GM23338 (cell line): Measurements from ENCODE around the gene NPW. TPM values are rescaled to one million over a fixed set of nuclear protein-coding genes. Genes with fewer than 3 reads are reported as not detected.

Source experiments
- ATAC-seq: fragments of 200-7000 bp; cut with Tn5 transposase; 3 replicates; pipeline ENCODE4 v1.9.1; 2020
- DNase-seq: peaks from one replicate; pipeline ENCODE4 v3.0.0-alpha.2; 2015; ENCODE audit warnings: low spot score
- H2AFZ ChIP-seq: fragments of 200-600 bp; sonication (generic); 2 replicates; pipeline ENCODE4 v1.8.0; 2016; ENCODE audit warnings: antibody characterized with exemption, mild to moderate bottlenecking, moderate library complexity
- H3F3A ChIP-seq: fragments of 200-600 bp; sonication (generic); replicated peaks from 2 replicates; pipeline ENCODE4 v1.8.0; 2017; ENCODE audit warnings: antibody characterized with exemption, mixed run types, low read depth
- H3K27ac ChIP-seq: fragments of 200-600 bp; sonication (generic); 2 replicates; pipeline ENCODE4 v1.6.1; 2016; ENCODE audit warnings: low read depth
- H3K27me3 ChIP-seq: fragments of 200-600 bp; sonication (generic); 2 replicates; pipeline ENCODE4 v1.8.0; 2016; ENCODE audit warnings: mild to moderate bottlenecking, mixed run types, moderate library complexity; ENCODE audit not compliant: insufficient read depth
- H3K36me3 ChIP-seq: fragments of 200-600 bp; sonication (generic); 2 replicates; pipeline ENCODE4 v1.8.0; 2016; ENCODE audit warnings: mild to moderate bottlenecking; ENCODE audit not compliant: insufficient read depth
- H3K4me1 ChIP-seq: fragments of 200-600 bp; sonication (generic); 2 replicates; pipeline ENCODE4 v1.8.0; 2016; ENCODE audit warnings: mild to moderate bottlenecking, moderate library complexity; ENCODE audit not compliant: insufficient read depth
- H3K4me2 ChIP-seq: fragments of 200-600 bp; sonication (generic); 2 replicates; pipeline ENCODE4 v1.7.1; 2017; ENCODE audit warnings: mixed run types
- H3K4me3 ChIP-seq: fragments of 200-600 bp; sonication (generic); 2 replicates; pipeline ENCODE4 v1.6.1; 2016; ENCODE audit warnings: mixed run types
- H3K79me2 ChIP-seq: fragments of 200-600 bp; sonication (generic); replicated peaks from 2 replicates; pipeline ENCODE4 v1.8.0; 2017; ENCODE audit warnings: mild to moderate bottlenecking; ENCODE audit not compliant: insufficient read depth
- H3K9me2 ChIP-seq: fragments of 200-600 bp; sonication (generic); 2 replicates; pipeline ENCODE4 v1.8.0; 2017; ENCODE audit not compliant: insufficient read depth
- H4K20me1 ChIP-seq: fragments of 200-600 bp; sonication (generic); replicated peaks from 2 replicates; pipeline ENCODE4 v1.8.0; 2017; ENCODE audit warnings: mild to moderate bottlenecking; ENCODE audit not compliant: insufficient read depth
- H3K27ac Mint-ChIP-seq: 2 replicates; pipeline ENCODE4 v1.8.0; 2020; ENCODE audit warnings: inconsistent platforms, mild to moderate bottlenecking, moderate library complexity, mixed read lengths
- H3K27me3 Mint-ChIP-seq: 3 replicates; pipeline ENCODE4 v1.8.0; 2022; ENCODE audit warnings: low read depth, mild to moderate bottlenecking, moderate library complexity, mixed read lengths, inconsistent platforms; ENCODE audit not compliant: insufficient read depth, poor library complexity
- H3K36me3 Mint-ChIP-seq: 3 replicates; pipeline ENCODE4 v1.8.0; 2021; ENCODE audit warnings: low read depth, mild to moderate bottlenecking, inconsistent platforms, moderate library complexity, mixed read lengths
- H3K4me1 Mint-ChIP-seq: 3 replicates; pipeline ENCODE4 v1.8.0; 2020; ENCODE audit warnings: mild to moderate bottlenecking, inconsistent platforms, mixed read lengths
- H3K4me3 Mint-ChIP-seq: 3 replicates; pipeline ENCODE4 v1.8.0; 2021; ENCODE audit warnings: moderate library complexity, mild to moderate bottlenecking, inconsistent platforms, mixed read lengths
- H3K9me3 Mint-ChIP-seq: 3 replicates; pipeline ENCODE4 v1.8.0; 2020; ENCODE audit warnings: moderate library complexity, mild to moderate bottlenecking, inconsistent platforms, mixed read lengths
- CREB1 ChIP-seq: fragments of 250-450 bp; sonication (Bioruptor Pico); IDR thresholded peaks from 2 replicates; pipeline ENCODE4 v1.5.0; 2020; ENCODE audit warnings: low read depth, mild to moderate bottlenecking, moderate library complexity
- CTCF ChIP-seq, 2 experiments: fragments of 200-600 bp in 1 of 2; sonication (generic) in 1 of 2; conservative IDR thresholded peaks; 2 replicates each; pipeline versions ENCODE4 v1.5.1 to v1.6.1; 2016 to 2017; ENCODE audit warnings: antibody characterized with exemption in 2 of 2, low read depth in 2 of 2, mild to moderate bottlenecking in 2 of 2, moderate library complexity in 1 of 2
- ETS1 ChIP-seq: IDR thresholded peaks from 2 replicates; pipeline ENCODE4 v1.6.1; 2016; ENCODE audit warnings: antibody characterized with exemption
- EZH2 ChIP-seq: fragments of 200-600 bp; sonication (generic); IDR thresholded peaks from one replicate; pipeline ENCODE4 v1.8.0; 2017; ENCODE audit warnings: antibody characterized with exemption, mild to moderate bottlenecking, low read depth; ENCODE audit not compliant: unreplicated experiment
- EZH2phosphoT487 ChIP-seq: fragments of 200-600 bp; sonication (generic); IDR thresholded peaks from one replicate; pipeline ENCODE4 v1.8.1; 2018; ENCODE audit warnings: antibody characterized with exemption; ENCODE audit not compliant: unreplicated experiment
- JUNB ChIP-seq: IDR thresholded peaks from one replicate; pipeline ENCODE4 v1.6.1; 2016; ENCODE audit warnings: antibody characterized with exemption; ENCODE audit not compliant: unreplicated experiment
- NANOG ChIP-seq: IDR thresholded peaks from 2 replicates; pipeline ENCODE4 v1.6.1; 2016; ENCODE audit warnings: antibody characterized with exemption, borderline replicate concordance
- POLR2AphosphoS5 ChIP-seq: IDR thresholded peaks from 2 replicates; pipeline ENCODE4 v1.6.1; 2016; ENCODE audit warnings: antibody characterized with exemption, low read depth
- REST ChIP-seq: IDR thresholded peaks from one replicate; pipeline ENCODE4 v1.6.1; 2018; ENCODE audit warnings: antibody characterized with exemption; ENCODE audit not compliant: unreplicated experiment
- STAT1 ChIP-seq: IDR thresholded peaks from one replicate; pipeline ENCODE4 v1.6.1; 2016; ENCODE audit warnings: antibody characterized with exemption; ENCODE audit not compliant: unreplicated experiment
- ZNF114 ChIP-seq: fragments of 250-450 bp; sonication (Bioruptor Pico); IDR thresholded peaks from 2 replicates; pipeline ENCODE4 v1.5.0; 2020; ENCODE audit warnings: mild to moderate bottlenecking, moderate library complexity
- ZNF331 ChIP-seq: fragments of 250-450 bp; sonication (Bioruptor Pico); IDR thresholded peaks from 2 replicates; pipeline ENCODE4 v1.5.0; 2020; ENCODE audit warnings: low read depth, mild to moderate bottlenecking, moderate library complexity
- ZNF462 ChIP-seq: fragments of 250-450 bp; sonication (Bioruptor Pico); IDR thresholded peaks from 2 replicates; pipeline ENCODE4 v1.5.0; 2020; ENCODE audit warnings: mild to moderate bottlenecking, moderate library complexity
- polyA plus RNA-seq: library from polyadenylated mRNA; unstranded; fragments of >200 nt; fragmentation: Nextera tagmentation; extraction: Ambion mirVana; gene quantifications from 2 replicates; pipeline ENCODE4 v1.2.1, GENCODE V29; 2016
- total RNA-seq: library from RNA; depleted of rRNA; stranded (reverse); fragments of >200 nt; shearing (Covaris generic); gene quantifications from 2 replicates; pipeline ENCODE4 v1.2.3, GENCODE V29; 2014

Gene NPW
- total and polyA plus RNA-seq, 2 experiments from 2014 or later = 4.5 to 37.6 TPM

DNA sequence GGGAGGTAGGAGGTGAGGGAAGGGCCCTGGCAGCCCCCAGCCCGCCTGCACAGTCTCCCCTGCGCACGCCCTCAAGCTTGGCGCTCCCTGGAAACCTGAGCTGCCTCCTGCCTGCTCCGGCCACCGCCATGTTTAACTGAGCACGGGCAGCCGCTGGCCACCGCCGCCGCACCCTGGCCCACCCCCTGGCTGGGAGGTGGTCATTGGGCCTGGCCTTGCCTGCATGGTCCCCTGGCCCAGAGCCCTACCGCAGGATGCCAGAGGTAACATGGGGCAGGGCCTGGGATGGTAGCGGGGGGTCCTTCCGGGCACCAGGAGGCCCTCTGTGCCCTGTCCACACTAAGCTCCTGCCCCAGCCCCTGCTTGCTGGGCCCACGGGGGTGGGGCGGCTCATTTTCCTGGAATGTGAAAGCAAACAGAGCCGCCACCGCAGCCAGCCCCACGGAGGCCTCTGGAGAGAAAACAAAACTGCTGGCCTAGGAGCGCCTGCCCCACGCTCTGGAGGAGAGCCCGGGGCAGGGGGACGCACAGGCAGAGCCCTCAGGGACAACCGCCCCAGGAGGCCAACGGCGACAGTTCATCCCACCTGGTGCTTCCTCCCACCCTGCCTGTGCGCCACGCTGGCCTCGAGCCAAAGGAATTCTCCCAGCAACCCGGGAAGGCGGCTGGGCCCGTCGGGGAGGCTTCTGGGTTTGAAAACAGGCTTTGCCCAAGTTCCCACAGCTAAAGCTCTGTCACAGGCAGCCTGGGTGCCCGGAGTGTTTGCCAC, 16.0 kb downstream of the NPW start:
- H3K4me2 ChIP-seq = no peak overlapping the region
- Mint-ChIP-seq H3K36me3 (no peaks in the 10 kb centered on the region), H3K9me3 (no peaks in the 10 kb centered on the region), H3K4me1 (peaks cover 8% of the 10 kb centered on the region), H3K27me3 (peaks cover 12% of the 10 kb centered on the region), H3K27ac (no peak overlapping the region), H3K4me3 (no peak overlapping the region)
- 0 out of 2 replicates have a peak, but pooled peaks cover 3% of the 10 kb centered on the region for H4K20me1 ChIP-seq
- no peaks in the 10 kb centered on the region for H3K9me2 ChIP-seq
- no peaks in the 10 kb centered on the region for H3K4me1 ChIP-seq
- H3K27ac ChIP-seq = no peak overlapping the region
- TF ChIP-seq EZH2phosphoT487 (no peak), POLR2AphosphoS5 (no peak), CTCF (conservative IDR thresholded peaks at IDR 0.05; ENCODE audit: low read depth in 2 of 2) (no peak), EZH2 (no peak), ETS1 (no peak), NANOG (no peak), ZNF114 (CRISPR knock-in tag) (no peak), JUNB (no peak), ZNF331 (CRISPR knock-in tag) (no peak), ZNF462 (CRISPR knock-in tag) (no peak), CREB1 (CRISPR knock-in tag) (no peak), REST (no peak), STAT1 (no peak)
- no peaks in the 10 kb centered on the region for H3F3A ChIP-seq
- DNase-seq (no peak), ATAC-seq (peak; percentile 13)
- H3K79me2 ChIP-seq = no peaks in the 10 kb centered on the region
- H3K27me3 ChIP-seq = no peaks in the 10 kb centered on the region
- H3K4me3 ChIP-seq = no peak overlapping the region
- H2AFZ ChIP-seq = no peak overlapping the region
- no peaks in the 10 kb centered on the region for H3K36me3 ChIP-seq
